ENCODE results near the gene ADAM10.
"Not testable (repeated sequence)": the region's sequence is repeated elsewhere in the genome, so short reads cannot be mapped to it uniquely, and the experiment has no call there.

ADAM10 gene

GRCh38 chr15:58611731-58612676 lies 137.5 kb downstream of the ADAM10 start:
- no peak for DNase-seq (ENCODE audit: low read depth in 2 of 2)

DNA sequence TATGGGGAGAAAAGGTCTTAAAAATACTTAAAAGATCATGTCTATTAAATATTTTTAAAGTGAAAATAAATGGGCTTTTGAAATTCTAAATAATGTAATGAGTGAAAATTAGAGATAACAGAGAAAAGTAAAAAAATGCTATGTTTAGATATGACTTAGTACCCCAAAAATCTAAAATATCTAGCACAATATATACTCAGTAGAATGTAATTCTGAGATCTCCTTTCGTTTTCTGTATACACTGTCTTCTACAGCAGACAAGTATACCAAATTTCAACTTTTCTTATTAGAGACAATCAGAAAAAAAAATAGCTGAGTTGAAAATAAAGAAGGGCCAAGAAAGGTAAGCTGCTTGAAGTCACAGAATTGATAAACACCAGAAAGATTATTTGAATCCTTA lies 140.8 kb downstream of the ADAM10 start:
- DNase-seq (ENCODE audit: low read depth in 2 of 2): no peak

GRCh38 chr15:58608129-58608590 lies 141.3 kb downstream of the ADAM10 start:
- no peak for DNase-seq (ENCODE audit: low read depth in 2 of 2)

GRCh38 chr15:58606577-58607080 lies 142.9 kb downstream of the ADAM10 start:
- DNase-seq (ENCODE audit: low read depth in 2 of 2): no peak

- DNase-seq (ENCODE audit: low read depth in 2 of 2): no peak
Measured at GRCh38 chr15:58605931-58606530, 143.5 kb downstream of the ADAM10 start.

GRCh38 chr15:58604455-58604923 lies 145.0 kb downstream of the ADAM10 start:
- no peak for DNase-seq (ENCODE audit: low read depth in 2 of 2)

GRCh38 chr15:58603927-58604326 lies 145.6 kb downstream of the ADAM10 start:
- DNase-seq (ENCODE audit: low read depth in 2 of 2): not testable (repeated sequence)

DNA sequence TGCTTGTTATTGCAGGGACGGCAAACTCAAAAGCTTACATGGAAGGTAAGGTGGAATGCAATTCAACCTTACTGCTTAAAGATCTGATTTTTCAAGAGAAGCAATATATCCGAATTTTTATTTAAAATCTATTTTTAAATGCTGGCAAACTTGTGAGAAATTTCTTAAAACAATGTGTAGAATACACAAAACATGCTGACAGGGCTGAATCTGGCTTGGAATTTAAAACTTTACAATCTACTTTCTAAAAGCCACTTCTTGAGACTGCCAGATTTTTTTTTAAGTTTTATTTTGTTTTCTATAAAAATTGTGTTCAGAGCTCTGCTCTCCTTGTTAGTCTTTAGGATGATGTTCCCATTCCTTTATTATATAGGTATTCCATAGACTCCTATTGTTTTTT lies 146.7 kb downstream of the ADAM10 start:
- DNase-seq (ENCODE audit: low read depth in 2 of 2): no peak

GRCh38 chr15:58598829-58599210 lies 150.7 kb downstream of the ADAM10 start:
- DNase-seq (ENCODE audit: low read depth in 2 of 2): no peak

DNA sequence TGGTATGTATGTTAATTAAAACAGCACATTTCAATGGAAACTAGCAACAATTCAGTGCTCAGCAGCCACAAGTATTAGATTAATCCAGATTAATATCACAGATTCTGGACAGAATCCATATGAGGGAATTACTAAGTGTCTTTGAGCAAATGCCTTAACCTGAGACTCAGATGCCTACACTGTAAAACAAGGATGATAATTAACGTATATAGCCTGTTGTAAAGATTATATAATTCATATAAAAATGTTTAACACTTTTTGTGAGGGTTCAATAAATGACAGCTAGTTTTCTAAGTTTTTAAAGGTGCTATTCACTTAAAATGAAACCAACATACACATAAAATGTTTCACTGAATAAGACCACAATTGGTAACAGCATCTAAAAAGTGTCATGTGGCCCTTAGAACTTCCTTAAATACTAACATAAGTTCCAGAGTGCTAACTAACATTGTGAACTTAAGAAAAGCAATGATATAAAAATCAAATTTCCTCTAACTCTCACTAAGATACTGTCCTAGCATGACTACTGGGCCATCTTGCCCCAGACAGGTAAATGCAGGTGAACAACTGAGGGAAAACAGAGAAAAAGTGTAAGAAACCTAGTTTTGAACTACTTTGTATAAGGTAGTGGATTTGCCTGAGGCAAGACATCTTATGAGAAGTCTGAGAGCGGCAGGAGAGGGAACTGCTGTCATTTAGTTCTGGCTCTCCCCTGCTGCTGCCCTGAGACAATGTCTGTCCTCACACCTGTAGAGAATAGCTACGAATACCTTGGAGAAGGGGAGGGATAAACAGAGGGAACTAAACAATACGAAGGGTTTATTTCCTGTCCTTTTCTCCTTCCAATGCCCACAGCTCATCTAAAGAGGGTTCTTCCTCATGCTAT lies 151.3 kb downstream of the ADAM10 start:
- DNase-seq (ENCODE audit: low read depth in 2 of 2): no peak

- no peak for DNase-seq (ENCODE audit: low read depth in 2 of 2)
Measured at GRCh38 chr15:58595516-58596263, 153.8 kb downstream of the ADAM10 start.

GRCh38 chr15:58594898-58595297 lies 154.6 kb downstream of the ADAM10 start:
- DNase-seq (ENCODE audit: low read depth in 2 of 2): no peak

DNA sequence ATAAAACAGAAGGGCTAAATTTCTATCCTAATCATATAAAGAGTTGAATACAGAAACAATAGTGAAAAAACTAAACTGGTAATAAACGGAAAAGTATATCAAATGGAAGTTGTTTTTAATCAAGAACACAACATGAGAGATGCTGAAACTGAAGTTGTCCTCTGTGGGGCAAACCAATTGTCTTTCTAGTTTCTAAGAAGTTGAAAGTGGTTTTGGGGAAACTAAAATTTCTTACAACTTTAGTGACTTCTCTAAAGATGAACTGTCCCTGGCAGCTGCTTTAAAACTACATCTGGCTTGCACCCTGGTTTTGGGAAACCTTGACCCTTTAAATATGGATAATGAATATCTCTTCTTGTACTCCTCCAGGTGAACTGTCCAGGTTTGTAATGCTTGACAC lies 155.6 kb downstream of the ADAM10 start:
- no peak for DNase-seq (ENCODE audit: low read depth in 2 of 2)

GRCh38 chr15:58590926-58591325 lies 158.6 kb downstream of the ADAM10 start:
- no peak for DNase-seq (ENCODE audit: low read depth in 2 of 2)

- DNase-seq (ENCODE audit: low read depth in 2 of 2): no peak
Measured at GRCh38 chr15:58590236-58590635, 159.3 kb downstream of the ADAM10 start.

- DNase-seq (ENCODE audit: low read depth in 2 of 2): no peak
Measured at GRCh38 chr15:58589047-58589446, 160.5 kb downstream of the ADAM10 start.

DNA sequence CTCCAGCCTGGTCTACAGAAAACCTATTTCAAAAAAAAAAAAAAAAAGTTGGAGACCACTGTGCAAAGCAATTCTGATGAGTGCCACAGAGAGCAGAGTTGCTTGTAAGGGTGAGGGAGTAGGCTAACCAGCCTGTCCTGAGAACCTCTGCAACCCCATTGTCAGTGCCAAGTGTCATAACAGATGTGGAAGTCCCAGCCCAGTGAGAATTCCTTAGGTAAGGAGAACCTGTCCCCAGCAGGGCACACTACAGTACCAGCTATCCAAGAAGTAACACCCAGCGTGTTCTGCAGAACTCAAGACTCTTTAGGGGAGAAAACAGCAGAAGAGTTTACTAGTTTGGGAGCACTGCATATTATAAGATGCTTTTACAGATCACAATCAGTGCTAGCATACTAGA lies 161.4 kb downstream of the ADAM10 start:
- DNase-seq (ENCODE audit: low read depth in 2 of 2): no peak

DNA sequence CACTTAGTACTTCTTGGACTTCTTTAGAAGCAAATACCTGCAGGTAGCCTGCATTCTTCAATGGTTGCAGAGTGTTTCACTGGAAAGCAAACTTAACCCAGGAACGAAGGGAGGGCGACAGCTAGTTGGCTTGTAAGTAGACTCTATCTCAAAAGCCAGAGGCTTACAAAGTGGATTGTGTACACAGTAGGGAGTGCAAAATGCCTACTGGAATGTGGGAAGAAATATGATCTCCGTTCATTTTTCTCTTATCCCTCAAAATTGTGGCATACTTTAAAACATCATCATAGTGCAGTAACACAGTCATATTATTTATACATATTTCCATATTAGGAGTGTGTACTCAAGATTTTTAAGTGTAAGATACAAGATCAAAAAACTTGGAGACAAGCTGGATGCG lies 162.0 kb downstream of the ADAM10 start:
- no peak for DNase-seq (ENCODE audit: low read depth in 2 of 2)

DNA sequence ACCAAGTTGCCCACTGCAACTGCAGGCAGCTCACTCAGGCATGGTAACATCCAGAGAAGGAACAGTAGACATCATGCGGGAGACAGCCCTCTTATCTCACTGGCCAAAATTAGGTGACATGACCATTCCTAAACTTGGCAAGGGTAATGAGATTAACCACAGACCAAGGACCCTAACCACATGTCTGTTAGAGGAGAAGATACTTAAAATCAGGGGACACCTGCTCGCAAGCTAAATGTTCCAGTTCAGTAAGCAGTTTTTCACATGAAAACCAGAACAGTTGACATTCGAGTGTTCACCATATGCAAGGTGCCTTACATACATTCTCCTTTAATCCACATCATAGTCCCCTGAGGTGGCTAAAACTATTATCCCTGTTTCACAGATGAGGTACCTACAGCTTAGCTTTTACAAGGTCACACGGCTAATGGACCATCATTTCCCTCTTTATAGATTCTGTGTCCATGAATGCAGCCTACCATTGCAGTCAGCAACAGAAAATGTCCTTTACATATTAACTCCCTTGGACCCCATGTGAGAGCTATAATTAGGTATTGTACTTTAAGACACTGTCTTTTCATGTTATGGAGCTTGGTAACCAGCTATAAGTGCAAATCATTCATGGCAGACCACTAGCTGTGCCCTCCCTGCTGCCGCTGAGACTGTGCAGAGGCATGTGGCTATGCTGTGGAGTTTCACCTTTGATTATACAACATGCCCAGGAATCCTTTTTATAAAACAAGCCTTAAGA lies 163.6 kb downstream of the ADAM10 start:
- DNase-seq (ENCODE audit: low read depth in 2 of 2): no peak

- DNase-seq (ENCODE audit: low read depth in 2 of 2): no peak
Measured at GRCh38 chr15:58584789-58585461, 164.6 kb downstream of the ADAM10 start.

All from stimulated activated CD8-positive, alpha-beta memory T cell treated with anti-CD3 and anti-CD28 coated beads, Interleukin-2, amount 100 ng/mL, for 48 hours (primary cell).